Stimulated activated naive CD4-positive, alpha-beta T cell (primary cell): ENCODE results near the gene FOXP1.
"Not testable (repeated sequence)": the region's sequence is repeated elsewhere in the genome, so short reads cannot be mapped to it uniquely, and the experiment has no call there.

Experiments used
- DNase-seq, 6 experiments: peaks; one replicate each; lab custom pipeline; 2025; lab: John Stamatoyannopoulos, UW

Gene FOXP1

GRCh38 chr3:71453319-71453718 is 130.2 kb downstream of the FOXP1 start:
- no peak for DNase-seq

- DNase-seq, result peak in 1 of 6 experiments; percentile 31
Measured at GRCh38 chr3:71451812-71452211, 131.7 kb downstream of the FOXP1 start.

GRCh38 chr3:71451060-71451459 is 132.5 kb downstream of the FOXP1 start:
- DNase-seq, result peak in 3 of 6 experiments; percentile 52 to 61 (median 60)

DNA sequence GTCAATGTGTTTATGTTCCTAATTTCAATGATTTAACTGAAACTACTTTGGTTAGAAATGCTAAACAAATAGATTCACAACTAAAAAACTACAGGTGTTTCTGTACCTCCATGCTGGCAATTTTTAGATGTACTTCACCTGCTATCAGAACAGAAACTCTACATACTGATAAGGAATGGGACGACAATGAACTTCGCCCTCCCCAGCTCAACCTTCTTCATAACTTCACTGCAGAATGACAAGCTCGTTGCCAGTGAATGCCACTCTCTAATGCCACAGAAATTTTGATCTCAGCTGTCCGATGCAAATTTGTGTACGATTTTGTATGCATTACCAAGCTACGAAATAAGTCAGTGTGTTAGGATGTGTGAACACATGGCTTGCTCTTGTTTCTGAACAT is 133.4 kb downstream of the FOXP1 start:
- no peak for DNase-seq

DNA sequence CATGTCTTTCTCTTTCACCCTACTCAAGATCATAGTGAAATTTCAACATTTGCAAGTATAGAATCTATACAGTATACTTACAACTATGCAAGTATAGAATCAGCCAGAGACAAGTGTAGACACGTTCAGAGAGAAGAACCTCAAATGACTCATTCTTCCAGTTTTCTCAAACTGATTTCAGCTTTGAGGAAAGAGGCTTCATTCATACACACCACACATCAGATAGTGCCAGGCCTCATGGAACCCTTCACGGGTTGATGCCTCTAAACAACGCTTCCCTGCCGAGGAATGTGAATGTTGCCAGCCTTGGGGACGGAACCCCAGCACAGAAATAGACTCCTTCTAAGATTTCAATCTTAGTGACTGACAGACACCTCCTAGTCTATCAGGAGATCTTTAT is 135.7 kb downstream of the FOXP1 start:
- DNase-seq, result no peak

GRCh38 chr3:71447197-71447596 is 136.3 kb downstream of the FOXP1 start:
- DNase-seq, result no peak

DNA sequence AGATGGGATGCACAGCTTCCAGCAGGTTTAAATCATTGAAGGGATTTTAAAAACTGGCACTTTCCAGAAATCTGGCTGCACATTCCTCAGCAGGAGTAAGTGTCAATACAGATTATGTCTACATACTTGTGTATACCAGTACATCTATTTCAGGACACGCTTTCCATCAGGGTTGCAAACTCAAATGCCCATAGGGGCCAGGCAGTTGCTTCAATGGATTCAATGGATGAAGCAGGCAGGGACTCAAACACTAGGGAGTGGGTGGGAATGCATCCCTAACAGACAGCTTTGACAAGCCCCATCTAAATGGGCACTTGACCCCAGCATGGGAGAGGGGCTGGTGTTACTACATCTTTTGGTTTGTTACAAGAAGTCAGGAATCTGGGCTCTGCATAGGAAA is 136.8 kb downstream of the FOXP1 start:
- no peak for DNase-seq

DNA sequence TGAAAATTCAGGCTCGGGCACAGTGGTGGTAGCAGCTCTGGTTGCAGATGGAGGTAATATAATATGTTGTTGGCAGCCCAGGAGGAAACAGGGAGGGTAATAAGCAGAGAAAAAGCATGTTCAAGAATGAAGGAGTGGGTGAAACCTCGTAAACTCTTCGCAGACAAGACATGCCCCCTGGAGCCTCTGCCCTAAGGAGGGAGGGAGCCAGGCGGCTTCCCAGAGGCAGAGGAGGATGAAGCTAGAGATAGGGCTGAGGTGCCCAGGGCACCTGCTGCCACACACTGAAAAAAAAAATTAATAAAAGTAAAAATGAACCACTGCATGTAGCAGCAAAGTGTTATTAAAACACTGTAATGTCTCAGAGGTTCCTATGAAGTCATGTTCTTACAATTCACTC is 137.3 kb downstream of the FOXP1 start:
- DNase-seq, result no peak

DNA sequence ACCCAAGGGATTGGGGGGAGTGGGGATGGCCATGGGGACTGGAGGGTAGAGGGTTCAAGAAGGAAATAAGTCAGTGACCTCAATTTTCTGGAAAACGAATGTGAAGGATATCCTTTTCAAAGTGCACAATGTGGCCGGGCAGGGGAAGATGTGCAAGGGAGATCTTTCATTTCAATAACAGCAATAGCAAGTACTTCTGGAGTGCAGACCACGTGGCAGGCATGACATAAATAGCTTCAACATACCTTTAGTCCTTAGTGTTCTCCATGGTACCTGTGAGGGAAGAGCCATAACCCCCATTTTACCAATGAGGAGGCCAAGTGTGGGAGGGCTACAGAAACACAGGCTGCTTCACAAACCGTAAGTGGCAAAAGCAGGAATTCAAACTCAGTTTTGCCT is 138.7 kb downstream of the FOXP1 start:
- peak in 2 of 6 experiments; percentile 53 to 59 for DNase-seq

- DNase-seq, result peak; percentile 73 to 97 (median 85)
Measured at GRCh38 chr3:71444028-71444860, 139.3 kb downstream of the FOXP1 start.

DNA sequence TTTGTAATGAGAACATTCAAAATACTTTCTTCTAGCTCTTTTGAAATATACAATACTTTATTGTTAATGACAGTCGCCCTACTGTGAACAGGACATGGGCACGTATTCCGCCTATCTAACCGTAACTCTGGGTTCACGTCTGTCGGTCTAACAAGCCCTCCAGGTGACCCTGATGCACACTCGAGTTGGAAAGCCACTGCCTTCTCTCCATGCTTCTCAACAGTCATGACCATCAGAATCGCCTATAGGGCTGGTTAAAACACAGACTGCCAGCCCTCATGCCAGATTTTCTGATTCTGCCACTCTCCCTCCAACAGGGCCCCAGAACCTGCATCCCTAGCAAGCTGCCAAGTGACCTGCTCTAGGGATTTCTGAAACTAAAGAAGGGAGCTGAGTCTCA is 140.2 kb downstream of the FOXP1 start:
- DNase-seq, result no peak

GRCh38 chr3:71442652-71443042 is 140.9 kb downstream of the FOXP1 start:
- DNase-seq, result peak in 2 of 6 experiments; percentile 24 to 44

DNA sequence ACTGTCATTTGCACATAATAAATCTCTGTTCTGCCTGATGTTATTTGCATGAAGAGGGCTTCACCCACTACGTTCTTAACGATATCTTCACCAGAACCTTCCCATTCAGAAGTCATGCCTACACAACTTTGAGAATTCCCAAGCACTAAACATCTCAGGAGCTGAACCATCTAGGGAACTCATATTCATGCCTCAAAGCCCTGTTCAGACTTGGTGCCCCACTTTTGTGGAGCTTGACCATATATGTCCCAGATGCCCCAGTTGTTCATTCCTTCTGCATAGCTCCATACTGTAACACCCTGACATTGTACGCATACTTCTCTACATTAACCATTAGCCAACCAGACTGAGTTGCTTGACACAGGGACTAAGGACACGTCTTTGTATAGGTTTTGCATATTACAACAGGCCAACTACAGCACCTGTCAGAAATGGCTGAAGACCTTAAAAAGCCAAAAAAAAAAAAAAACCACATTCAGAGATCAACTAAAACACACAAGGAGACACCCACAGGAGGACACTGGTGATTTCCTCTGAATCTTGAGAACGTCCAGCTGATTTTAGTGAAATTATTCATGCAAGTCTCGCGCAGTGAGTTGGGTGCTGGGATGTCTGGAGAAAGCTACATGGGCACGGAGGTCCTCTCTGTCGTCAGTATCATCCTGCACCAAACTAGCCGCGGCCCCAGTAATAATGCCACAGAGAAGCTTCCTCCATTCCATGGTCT is 141.4 kb downstream of the FOXP1 start:
- no peak for DNase-seq

DNA sequence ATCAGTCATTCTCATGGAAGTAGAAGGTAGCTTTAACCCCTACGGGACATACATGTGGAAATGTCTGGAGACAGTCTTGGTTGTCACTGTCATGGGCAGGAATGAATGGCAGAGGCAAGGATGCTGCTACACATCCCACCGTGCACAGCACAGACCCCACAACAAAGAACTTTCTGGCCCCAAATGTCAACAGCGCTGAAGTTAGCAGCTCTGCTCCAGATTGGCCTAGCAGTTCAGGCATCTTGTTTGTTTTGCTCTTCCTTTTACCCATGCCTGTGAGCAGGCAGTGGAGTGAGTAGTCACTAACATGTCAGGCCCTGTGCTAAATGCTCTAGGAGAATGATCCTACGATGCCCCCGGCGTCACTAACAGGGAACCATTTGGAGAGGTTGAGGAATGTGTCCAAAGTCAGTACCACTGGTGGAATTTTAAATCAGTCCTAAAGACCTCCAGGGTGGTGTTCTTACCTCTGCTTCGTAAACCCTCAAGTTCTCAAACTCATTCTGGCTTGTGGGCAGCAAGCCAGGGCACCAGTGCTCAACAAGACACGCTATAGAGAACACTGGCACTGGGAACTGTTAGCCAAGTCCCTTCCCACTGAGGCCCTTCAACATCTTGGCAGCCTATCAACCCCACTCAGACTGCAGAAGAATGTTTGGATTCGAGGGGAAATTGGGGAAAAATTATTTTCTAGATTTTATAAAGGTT is 142.2 kb downstream of the FOXP1 start:
- peak in 1 of 6 experiments; percentile 44 for DNase-seq

GRCh38 chr3:71438904-71439303 is 144.6 kb downstream of the FOXP1 start:
- no peak for DNase-seq

DNA sequence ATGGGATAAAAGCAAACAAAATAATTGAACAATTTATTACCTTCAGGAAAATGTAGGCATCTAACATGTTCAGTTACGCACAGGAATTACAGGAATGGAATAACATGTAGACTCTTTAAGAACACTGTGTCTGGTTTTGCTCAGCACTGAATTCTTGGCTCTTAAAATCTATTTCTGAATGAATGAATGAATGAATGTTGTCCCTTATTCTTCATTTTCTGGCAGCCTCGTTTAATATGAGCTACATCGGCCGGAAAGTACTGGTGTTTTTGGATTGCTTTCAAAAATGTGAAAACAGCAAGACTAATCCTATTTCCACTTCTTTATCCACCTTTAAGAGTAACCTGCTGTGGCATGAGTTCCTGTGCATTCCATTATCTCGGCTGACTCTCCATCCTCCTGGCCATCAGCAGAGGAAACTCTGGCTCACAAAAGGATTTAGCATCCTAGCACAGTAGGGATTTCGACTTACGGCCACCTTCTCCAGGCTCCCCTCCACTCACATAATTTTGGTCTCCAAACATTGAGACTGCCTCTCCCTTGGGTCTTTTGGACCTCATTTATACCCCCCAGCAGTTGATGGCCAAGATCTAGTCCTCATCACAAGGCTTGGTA is 145.3 kb downstream of the FOXP1 start:
- DNase-seq, result no peak

DNA sequence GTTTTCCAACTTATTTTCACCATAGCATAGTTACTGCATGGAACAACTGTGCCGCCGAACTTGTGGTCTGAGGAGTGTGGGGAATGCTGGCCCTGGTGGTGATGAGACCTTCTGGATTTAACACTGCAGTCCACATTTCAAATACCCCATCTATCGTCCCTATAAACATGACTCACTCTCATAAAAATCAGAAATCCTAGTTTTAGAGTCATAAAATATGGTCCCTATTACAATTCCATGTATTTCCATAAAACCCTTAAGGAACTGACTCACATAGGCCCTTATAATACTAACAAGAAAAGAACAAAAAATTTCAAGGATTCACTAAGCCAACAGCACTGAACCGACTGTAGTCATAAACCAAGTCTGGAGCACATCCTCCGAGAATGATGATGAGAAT is 147.2 kb downstream of the FOXP1 start:
- DNase-seq, result no peak

DNA sequence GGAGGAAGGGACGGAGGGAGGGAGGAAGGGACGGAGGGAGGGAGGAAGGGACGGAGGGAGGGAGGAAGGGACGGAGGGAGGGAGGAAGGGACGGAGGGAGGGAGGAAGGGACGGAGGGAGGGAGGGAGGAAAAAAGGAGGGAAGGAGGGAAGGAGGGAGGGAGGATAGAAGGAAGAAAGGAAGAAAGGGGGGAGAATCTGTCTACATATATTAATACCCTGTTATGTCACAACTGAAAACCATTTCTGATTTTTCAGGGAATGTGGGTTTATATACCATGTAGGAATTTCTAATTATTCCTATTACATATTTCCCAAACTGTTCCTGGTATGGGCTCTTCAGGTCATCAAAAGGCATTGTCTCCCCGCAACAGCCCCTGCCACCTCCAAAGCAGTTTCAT is 147.7 kb downstream of the FOXP1 start:
- not testable (repeated sequence) for DNase-seq

DNA sequence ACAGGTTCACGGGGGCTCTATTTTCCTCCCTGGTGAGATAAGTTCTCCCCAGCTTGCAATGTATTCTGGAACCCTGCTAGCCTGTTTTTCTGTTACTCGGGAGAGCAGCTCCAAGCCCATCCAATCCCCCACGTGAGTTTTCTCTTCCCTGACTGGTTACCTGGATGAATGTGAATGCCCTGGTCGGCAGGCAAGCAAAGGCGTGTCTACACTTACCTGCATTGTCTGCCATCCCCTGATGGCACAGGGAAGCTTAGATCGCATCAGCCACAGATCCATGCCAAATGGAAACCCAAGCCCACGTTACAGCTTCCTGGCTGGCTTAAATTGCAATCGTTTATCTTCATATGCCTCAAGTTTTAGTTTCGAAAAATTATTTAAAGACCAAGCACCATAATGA is 149.9 kb downstream of the FOXP1 start:
- no peak for DNase-seq

- peak in 4 of 6 experiments; percentile 29 to 72 (median 54) for DNase-seq
Measured at GRCh38 chr3:71432044-71432975, 151.2 kb downstream of the FOXP1 start.

DNA sequence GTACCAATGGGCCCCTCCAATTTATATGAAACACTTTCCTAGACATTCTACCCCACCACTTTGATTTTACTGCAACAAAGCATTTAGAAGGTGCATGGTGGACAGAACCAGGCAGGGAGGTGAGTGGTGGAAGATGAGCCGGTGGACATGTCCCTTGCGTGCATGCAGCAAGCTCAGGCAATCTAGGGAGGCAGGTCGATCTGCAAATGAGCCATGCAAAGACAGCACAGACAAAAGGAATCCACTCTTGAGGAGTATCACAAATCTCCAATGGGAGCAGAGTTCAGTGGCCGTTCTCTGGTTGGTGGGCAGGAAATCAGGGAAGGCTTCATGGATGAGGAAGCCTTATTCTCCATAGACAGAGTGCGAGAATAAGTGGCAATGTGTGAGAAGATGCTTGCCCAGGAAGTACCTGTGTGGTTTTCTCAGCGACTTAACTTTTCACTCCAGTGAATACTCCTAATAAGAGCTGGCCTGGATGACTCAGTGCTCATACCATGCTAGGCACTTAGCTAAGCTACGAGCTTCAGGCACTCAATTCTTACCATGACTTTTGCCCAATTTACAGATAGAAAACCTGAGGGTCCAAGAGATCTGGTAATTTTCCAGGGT is 152.5 kb downstream of the FOXP1 start:
- DNase-seq, result no peak
